Muscle layer of duodenum (tissue), 2 donors: Measurements from ENCODE around the gene PRDX2.
A peak's percentile ranks its signal among the peaks of the same experiment; 100 is the strongest.

Experiments used
- H3K27ac ChIP-seq: one replicate; pipeline ENCODE4 v1.7.0; 2013; ENCODE audit warnings: mild to moderate bottlenecking, low read length
- H3K27me3 ChIP-seq: one replicate; pipeline ENCODE4 v1.7.0; 2013; ENCODE audit warnings: low read depth, mild to moderate bottlenecking, control low read depth, low read length
- H3K36me3 ChIP-seq, 2 donors: one replicate each; pipeline ENCODE4 v1.7.0; 2013; ENCODE audit warnings: low read length in 2 of 2, control low read depth in 1 of 2, mild to moderate bottlenecking in 1 of 2; ENCODE audit not compliant: insufficient read depth in 2 of 2, control insufficient read depth in 1 of 2
- H3K4me1 ChIP-seq, 2 donors: one replicate each; pipeline ENCODE4 v1.7.0; 2013; ENCODE audit warnings: low read length in 2 of 2, mild to moderate bottlenecking in 2 of 2, control low read depth in 1 of 2, moderate library complexity in 1 of 2; ENCODE audit not compliant: insufficient read depth in 2 of 2, control insufficient read depth in 1 of 2
- H3K4me3 ChIP-seq, 2 donors: one replicate each; pipeline ENCODE4 v1.7.0; 2013; ENCODE audit warnings: low read length in 2 of 2, low read depth in 1 of 2, mild to moderate bottlenecking in 1 of 2
- H3K9me3 ChIP-seq, 2 donors: one replicate each; pipeline ENCODE4 v1.7.0; 2013; ENCODE audit warnings: low read length in 2 of 2, control low read depth in 1 of 2, mild to moderate bottlenecking in 1 of 2; ENCODE audit not compliant: control insufficient read depth in 1 of 2
- donor health status: healthy.

The PRDX2 gene

DNA sequence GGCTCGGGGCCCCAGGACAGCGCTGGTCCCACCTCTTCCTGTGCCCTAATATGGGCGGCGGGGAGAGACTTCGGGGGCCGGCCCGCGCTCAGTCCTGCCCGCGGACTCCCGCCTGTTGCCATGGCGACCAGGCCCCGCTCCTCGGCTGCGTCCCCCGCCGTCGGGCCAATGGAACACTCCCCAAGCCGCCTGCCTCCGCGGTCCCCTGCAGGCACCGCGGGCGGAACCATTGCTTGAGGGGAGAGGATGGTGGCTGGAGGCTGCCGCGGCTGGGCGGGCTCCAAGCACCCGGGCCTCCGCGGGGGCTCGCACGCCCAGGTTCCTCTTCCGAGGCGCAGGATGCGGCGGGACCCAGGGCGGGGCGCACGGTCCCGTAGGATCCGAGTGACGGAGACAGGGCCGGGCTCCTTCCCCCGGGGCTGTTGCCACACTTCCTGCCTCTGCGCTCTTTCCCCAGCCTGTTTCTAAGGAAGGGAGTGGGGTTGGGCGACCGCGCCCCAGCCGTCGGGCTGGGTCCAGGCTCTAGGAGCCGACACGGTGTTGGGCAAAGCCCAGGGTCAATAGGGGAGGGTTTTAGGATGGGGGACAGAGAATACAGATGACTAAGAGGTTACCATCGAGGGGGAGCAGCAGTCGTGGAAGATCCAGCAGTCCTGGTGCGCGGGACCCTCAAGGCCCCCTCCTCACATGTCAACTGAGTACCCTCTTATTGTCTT is 11.5 kb downstream of the PRDX2 start:
- Histone ChIP-seq H3K4me3 (peak overlapping the region; percentile 68 to 97), H3K36me3 (peaks cover 0 to 13% of the 10 kb centered on the region in 2 donors), H3K27ac (peak overlapping the region; percentile 99), H3K4me1 (peaks cover 18 to 23% of the 10 kb centered on the region in 2 donors), H3K9me3 (no peaks in the 10 kb centered on the region), H3K27me3 (no peaks in the 10 kb centered on the region)

DNA sequence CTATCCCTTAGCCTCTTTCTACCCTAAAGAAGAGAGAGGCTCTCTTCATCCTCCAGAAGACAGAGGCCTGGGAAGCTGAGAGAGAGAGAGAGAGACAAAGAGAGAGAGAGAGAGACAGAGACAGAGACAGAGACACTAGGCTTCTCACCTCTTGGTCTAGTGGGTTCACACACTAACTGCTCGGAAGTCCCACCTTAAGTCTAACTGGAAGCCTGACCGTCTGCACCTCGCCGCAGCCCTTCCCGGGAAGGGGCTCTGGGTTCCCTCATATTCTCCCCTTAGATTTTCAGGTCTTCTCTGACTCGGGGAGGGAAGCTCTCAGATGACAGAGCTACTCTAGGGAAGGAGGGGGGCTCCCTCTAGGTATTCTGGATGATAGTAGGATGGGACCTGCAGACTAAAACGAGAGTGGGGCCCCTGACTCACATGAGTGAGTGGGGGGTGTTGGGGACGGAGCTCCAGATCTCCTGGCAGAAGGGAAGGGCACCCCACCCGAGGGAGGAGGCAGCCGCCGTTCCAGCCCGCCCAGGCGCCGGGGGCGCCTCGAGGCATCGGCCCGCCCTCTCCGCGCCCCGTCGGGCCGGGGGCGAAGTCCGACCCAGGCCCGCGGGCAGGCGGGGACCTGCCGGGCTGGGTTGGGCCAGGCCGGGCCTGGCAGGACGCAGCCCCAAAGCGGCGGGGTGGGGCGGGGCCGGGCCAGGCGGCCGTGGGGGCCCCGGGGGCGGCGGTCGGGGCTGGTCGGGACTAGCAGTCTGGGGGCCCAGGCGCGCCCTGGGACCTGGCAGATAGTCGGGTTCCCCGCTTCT is 12.3 kb downstream of the PRDX2 start:
- peaks cover 0 to 13% of the 10 kb centered on the region in 2 donors for H3K36me3 ChIP-seq
- H3K9me3 ChIP-seq: no peaks in the 10 kb centered on the region
- H3K4me3 ChIP-seq: peak overlapping the region; percentile 71 to 97
- no peaks in the 10 kb centered on the region for H3K27me3 ChIP-seq
- peaks cover 18 to 28% of the 10 kb centered on the region in 2 donors for H3K4me1 ChIP-seq
- H3K27ac ChIP-seq: peak overlapping the region; percentile 100

DNA sequence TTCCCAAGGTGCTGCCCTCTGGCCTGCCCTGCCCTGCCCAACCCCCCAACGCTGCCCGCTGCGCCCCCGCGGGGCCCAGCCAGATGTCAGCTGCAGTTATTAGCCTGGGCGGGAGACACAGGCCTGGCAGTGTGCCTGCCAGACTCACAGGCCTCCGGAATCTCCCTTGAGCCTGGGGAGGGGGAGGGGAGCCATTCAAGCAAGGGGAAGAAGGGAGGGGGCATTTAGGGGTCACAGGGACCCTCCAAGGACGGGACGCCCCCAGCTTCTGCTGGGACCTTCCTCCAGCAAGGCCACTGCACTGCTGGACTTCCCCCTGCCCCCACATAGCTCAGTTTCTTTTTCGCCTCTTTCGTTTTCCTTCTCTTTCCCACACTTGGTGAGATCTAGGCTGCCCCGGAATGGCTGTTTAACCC is 12.9 kb downstream of the PRDX2 start:
- Histone ChIP-seq H3K9me3 (no peaks in the 10 kb centered on the region), H3K36me3 (peaks cover 0 to 13% of the 10 kb centered on the region in 2 donors), H3K4me1 (peaks cover 21 to 31% of the 10 kb centered on the region in 2 donors), H3K27ac (peak overlapping the region; percentile 100), H3K4me3 (peak overlapping the region; percentile 71 to 97), H3K27me3 (no peaks in the 10 kb centered on the region)

DNA sequence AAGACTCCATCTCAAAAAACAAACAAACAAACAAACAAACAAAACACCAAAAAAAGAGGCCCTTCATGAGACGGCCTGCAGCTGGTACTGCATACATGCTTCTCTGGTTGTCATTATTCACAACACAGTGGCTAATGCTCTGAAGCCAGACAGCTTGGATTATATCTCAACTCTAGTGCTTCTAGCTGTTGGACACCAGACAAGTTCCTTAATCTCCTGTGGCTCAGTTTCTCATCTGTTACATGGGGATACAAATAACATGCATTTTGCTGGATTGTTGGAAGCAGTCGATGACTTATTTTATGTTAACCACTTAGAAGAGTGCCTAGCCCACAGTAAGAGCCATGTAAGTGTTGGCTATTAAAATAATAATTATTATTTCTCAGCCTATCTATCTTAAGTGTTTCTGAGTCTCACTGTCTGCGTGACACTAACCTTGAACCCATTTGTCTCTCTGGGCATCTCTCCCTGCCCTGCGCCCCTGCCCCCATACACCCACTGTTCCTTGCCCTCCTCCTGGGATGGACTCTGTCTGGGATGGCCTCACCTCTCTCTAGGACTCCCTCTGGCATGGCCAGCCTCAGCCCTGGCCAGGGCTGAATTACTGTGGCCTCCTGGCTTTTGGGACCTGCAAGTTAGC is 13.4 kb downstream of the PRDX2 start:
- Histone ChIP-seq H3K4me3 (peak overlapping the region; percentile 71 to 97), H3K27ac (peak overlapping the region; percentile 100), H3K4me1 (peaks cover 27 to 35% of the 10 kb centered on the region in 2 donors), H3K27me3 (no peaks in the 10 kb centered on the region), H3K9me3 (no peaks in the 10 kb centered on the region), H3K36me3 (peaks cover 0 to 18% of the 10 kb centered on the region in 2 donors)

DNA sequence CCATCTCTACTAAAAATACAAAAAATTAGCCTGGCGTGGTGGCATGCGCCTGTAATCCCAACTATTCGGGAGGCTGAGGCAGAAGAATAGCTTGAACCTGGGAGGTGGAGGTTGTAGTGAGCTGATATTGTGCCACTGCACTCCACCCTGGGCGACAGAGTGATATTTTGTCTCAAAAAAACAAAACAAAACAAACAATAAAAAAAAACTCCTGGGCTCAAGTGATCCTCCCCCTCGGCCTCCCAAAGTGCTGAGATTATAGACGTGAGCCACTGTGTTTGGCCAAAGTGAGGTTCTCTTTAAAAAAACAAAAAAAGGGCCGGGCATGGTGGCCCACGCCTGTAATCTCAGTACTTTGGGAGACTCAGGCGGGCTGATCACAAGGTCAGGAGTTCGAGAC is 14.1 kb downstream of the PRDX2 start:
- H3K27me3 ChIP-seq: no peaks in the 10 kb centered on the region
- H3K4me1 ChIP-seq: peaks cover 30 to 35% of the 10 kb centered on the region in 2 donors
- peaks cover 0 to 18% of the 10 kb centered on the region in 2 donors for H3K36me3 ChIP-seq
- H3K4me3 ChIP-seq: no peak overlapping the region
- peak overlapping the region; percentile 93 for H3K27ac ChIP-seq
- H3K9me3 ChIP-seq: no peaks in the 10 kb centered on the region

DNA sequence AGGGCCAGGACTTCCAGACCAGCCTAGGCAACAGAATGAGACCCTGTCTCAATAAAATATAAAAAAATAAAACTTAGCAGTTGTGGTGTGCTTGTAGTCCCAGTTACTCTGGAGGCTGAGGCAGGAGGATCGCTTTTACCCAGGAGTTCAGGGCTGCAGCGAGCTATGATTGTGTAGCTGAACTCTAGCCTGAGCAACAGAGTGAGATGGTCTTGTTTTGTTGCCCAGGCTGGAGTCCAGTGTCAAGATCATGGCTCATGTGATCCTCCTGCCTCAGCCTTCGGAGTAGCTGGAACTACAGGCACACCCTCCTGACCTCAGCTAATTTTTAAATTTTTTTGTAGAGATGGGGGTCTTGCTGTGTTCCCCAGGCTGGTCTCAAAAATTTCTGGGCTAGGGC is 14.6 kb downstream of the PRDX2 start:
- H3K4me3 ChIP-seq: no peak overlapping the region
- peak overlapping the region; percentile 93 for H3K27ac ChIP-seq
- no peaks in the 10 kb centered on the region for H3K27me3 ChIP-seq
- peaks cover 30 to 35% of the 10 kb centered on the region in 2 donors for H3K4me1 ChIP-seq
- H3K36me3 ChIP-seq: peaks cover 0 to 18% of the 10 kb centered on the region in 2 donors
- H3K9me3 ChIP-seq: no peaks in the 10 kb centered on the region

DNA sequence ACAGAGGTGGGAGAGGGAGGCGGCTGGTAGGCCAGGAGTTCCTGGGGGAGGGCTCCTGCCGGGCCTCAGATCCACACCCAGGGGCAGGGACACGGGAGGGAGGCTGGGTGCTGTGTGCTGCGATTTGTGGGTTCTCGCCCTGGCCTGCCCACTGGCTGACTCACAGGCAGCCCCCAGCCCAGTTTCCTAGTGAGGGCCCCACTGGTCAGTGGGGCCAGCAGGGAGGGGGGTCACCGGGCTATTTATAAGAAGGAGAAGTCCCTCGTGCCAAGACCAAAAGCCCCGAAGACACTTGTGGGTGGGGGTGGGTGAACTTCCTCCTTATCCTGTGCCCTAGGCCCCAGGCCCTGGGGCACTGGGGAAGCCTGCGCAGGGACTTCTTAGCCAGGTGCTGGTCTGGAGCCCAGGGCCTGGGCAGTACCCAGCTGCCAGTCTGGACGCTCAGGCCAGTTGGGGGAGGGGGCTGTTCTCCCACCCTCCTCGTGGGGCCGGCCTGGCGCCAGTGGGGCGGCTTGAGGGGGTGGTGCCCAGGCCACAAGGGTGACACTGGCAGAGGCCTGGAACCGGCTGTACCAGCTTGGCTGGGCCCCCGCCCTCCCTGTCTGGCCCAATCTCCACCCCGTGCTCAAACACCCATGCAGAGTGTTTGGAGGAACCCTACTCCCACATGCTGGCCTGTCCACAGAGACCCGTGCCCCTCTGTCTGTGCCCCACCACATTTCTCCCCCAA is 15.3 kb downstream of the PRDX2 start:
- H3K36me3 ChIP-seq: peaks cover 0 to 18% of the 10 kb centered on the region in 2 donors
- no peak overlapping the region for H3K4me3 ChIP-seq
- H3K27ac ChIP-seq: peak overlapping the region; percentile 93
- peaks cover 30 to 35% of the 10 kb centered on the region in 2 donors for H3K4me1 ChIP-seq
- no peaks in the 10 kb centered on the region for H3K9me3 ChIP-seq
- no peaks in the 10 kb centered on the region for H3K27me3 ChIP-seq

DNA sequence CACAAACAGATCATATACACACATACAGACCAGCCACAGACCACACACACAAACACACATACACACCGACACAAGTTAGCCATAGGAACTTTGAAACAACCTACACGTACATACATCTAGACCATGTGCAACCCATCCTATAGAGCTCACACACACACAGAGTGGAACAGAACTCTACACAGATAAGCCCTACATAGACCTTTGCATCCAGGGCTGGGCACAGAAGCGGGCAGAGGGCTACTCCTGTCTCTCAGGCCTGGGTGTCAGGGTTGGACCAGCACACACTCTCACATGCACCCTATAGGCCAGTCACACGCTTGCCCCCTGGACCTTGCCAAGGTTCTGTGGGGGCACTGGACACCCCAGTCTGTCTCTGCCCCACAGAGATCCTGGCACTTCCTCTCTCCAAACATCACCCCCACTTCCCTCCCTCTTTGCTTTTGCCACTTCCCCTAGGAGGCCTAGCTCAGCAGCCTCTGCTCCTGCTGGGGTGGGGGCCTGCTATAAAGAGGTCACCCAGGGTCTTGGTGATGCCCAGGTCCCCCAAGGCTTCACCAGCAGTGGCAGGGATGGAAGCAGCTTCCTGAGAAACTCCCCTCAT is 16.1 kb downstream of the PRDX2 start:
- Histone ChIP-seq H3K27ac (peak overlapping the region; percentile 93), H3K27me3 (no peaks in the 10 kb centered on the region), H3K4me1 (peaks cover 30% of the 10 kb centered on the region in 2 donors), H3K36me3 (peaks cover 0 to 14% of the 10 kb centered on the region in 2 donors), H3K9me3 (no peaks in the 10 kb centered on the region), H3K4me3 (no peak overlapping the region)

DNA sequence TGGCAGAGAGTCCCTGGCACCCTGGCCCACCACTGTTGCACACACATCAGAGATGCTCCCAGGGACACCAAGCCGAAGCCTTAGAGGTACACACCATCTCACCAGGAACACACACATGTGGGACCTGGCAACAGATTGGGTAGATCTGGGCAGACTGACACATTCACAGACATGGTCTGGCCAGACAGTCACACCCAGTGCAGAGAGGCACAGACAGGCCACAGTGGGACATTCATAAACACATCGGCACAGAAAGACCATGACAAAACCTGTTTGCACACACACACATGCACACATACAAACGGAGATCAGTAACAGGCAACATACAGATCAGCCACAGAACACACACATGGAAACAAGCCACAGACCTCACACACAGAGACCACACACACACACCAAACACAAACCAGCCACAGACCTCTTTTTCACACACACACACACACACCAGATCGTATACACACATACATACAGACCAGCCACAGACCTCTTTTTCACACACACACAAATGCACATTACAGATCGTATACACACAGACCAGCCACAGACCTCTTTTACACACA is 16.6 kb downstream of the PRDX2 start:
- Histone ChIP-seq H3K27me3 (no peaks in the 10 kb centered on the region), H3K36me3 (peaks cover 0 to 11% of the 10 kb centered on the region in 2 donors), H3K4me3 (peak overlapping the region in 1 of 2 donors; percentile 7), H3K27ac (peak overlapping the region; percentile 93), H3K9me3 (no peaks in the 10 kb centered on the region), H3K4me1 (peaks cover 28 to 30% of the 10 kb centered on the region in 2 donors)

DNA sequence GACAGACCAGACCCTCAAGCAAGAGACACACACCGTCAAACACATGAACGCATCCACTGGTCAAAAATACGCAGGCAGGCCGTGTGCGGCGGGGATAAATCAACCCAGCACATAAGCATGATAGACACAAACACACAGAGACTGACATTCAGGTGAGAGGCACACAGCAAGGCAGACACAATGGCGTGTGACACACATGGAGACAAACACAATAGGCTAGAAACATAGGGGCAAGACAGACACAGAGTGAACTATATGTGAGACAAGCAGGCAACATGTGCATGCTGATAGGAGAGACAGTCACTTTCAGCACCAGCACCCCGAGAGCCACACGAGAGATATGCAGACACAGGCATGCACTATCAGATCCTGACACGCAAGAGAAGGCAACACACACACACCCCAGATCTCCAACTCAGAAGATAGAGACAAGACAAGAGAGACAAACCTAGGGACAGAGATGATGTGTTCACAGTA is 17.2 kb downstream of the PRDX2 start:
- H3K4me3 ChIP-seq: peak overlapping the region in 1 of 2 donors; percentile 7
- peaks cover 28 to 31% of the 10 kb centered on the region in 2 donors for H3K4me1 ChIP-seq

More for the DNA sequence above, 17.2 kb downstream of the PRDX2 start:
- H3K9me3 ChIP-seq: no peaks in the 10 kb centered on the region
- H3K27ac ChIP-seq: peak overlapping the region; percentile 93
- H3K27me3 ChIP-seq: no peaks in the 10 kb centered on the region
- H3K36me3 ChIP-seq: peaks cover 0 to 11% of the 10 kb centered on the region in 2 donors
